Measurements from ENCODE around the gene LRRC32.

Gene LRRC32

GRCh38 chr11:76682106-76682505 is 11.6 kb upstream of the LRRC32 start:
- TF ChIP-seq ARNTL (CRISPR knock-in tag; IDR thresholded peaks at IDR 0.05; ENCODE audit: borderline replicate concordance, low read depth): no peak
- no peak for TF ChIP-seq GLIS3 (CRISPR knock-in tag; IDR thresholded peaks at IDR 0.05)
- no peak for TF ChIP-seq TOX (CRISPR knock-in tag; IDR thresholded peaks at IDR 0.05; ENCODE audit: borderline replicate concordance)
- TF ChIP-seq BACH2 (CRISPR knock-in tag; IDR thresholded peaks at IDR 0.05; ENCODE audit: borderline replicate concordance): no peak
- no peak for TF ChIP-seq ZC3H10 (CRISPR knock-in tag; IDR thresholded peaks at IDR 0.05)
- TF ChIP-seq ESRRG (CRISPR knock-in tag; IDR thresholded peaks at IDR 0.05): no peak
- TF ChIP-seq ZNF8 (CRISPR knock-in tag; IDR thresholded peaks at IDR 0.05): no peak
- TF ChIP-seq, protein P1, sequence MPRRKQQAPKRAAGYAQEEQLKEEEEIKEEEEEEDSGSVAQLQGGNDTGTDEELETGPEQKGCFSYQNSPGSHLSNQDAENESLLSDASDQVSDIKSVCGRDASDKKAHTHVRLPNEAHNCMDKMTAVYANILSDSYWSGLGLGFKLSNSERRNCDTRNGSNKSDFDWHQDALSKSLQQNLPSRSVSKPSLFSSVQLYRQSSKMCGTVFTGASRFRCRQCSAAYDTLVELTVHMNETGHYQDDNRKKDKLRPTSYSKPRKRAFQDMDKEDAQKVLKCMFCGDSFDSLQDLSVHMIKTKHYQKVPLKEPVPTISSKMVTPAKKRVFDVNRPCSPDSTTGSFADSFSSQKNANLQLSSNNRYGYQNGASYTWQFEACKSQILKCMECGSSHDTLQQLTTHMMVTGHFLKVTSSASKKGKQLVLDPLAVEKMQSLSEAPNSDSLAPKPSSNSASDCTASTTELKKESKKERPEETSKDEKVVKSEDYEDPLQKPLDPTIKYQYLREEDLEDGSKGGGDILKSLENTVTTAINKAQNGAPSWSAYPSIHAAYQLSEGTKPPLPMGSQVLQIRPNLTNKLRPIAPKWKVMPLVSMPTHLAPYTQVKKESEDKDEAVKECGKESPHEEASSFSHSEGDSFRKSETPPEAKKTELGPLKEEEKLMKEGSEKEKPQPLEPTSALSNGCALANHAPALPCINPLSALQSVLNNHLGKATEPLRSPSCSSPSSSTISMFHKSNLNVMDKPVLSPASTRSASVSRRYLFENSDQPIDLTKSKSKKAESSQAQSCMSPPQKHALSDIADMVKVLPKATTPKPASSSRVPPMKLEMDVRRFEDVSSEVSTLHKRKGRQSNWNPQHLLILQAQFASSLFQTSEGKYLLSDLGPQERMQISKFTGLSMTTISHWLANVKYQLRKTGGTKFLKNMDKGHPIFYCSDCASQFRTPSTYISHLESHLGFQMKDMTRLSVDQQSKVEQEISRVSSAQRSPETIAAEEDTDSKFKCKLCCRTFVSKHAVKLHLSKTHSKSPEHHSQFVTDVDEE (CRISPR knock-in tag; IDR thresholded peaks at IDR 0.05): no peak
- no peak for TF ChIP-seq SNAI2 (CRISPR knock-in tag; IDR thresholded peaks at IDR 0.05)
- no peak for TF ChIP-seq CREB5 (CRISPR knock-in tag; IDR thresholded peaks at IDR 0.05; ENCODE audit: low read depth)
- no peak for TF ChIP-seq ZNF70 (CRISPR knock-in tag; IDR thresholded peaks at IDR 0.05)
- ATAC-seq: no peak

GRCh38 chr11:76680518-76681425 is 10.2 kb upstream of the LRRC32 start:
- no peak for TF ChIP-seq GLIS3 (CRISPR knock-in tag; IDR thresholded peaks at IDR 0.05)
- no peak for TF ChIP-seq ZFP30 (CRISPR knock-in tag; IDR thresholded peaks at IDR 0.05)
- TF ChIP-seq ZFP3 (CRISPR knock-in tag; IDR thresholded peaks at IDR 0.05): no peak
- TF ChIP-seq POU6F1 (CRISPR knock-in tag; IDR thresholded peaks at IDR 0.05; ENCODE audit: borderline replicate concordance, low read depth): no peak
- no peak for TF ChIP-seq OSR1 (CRISPR knock-in tag; IDR thresholded peaks at IDR 0.05)
- no peak for TF ChIP-seq ARNTL (CRISPR knock-in tag; IDR thresholded peaks at IDR 0.05; ENCODE audit: borderline replicate concordance, low read depth)
- no peak for TF ChIP-seq CREB5 (CRISPR knock-in tag; IDR thresholded peaks at IDR 0.05; ENCODE audit: low read depth)
- TF ChIP-seq BACH2 (CRISPR knock-in tag; IDR thresholded peaks at IDR 0.05; ENCODE audit: borderline replicate concordance): no peak
- TF ChIP-seq ESRRG (CRISPR knock-in tag; IDR thresholded peaks at IDR 0.05): no peak
- no peak for TF ChIP-seq TOX (CRISPR knock-in tag; IDR thresholded peaks at IDR 0.05; ENCODE audit: borderline replicate concordance)
- no peak for TF ChIP-seq ZC3H10 (CRISPR knock-in tag; IDR thresholded peaks at IDR 0.05)
- TF ChIP-seq, protein P2, sequence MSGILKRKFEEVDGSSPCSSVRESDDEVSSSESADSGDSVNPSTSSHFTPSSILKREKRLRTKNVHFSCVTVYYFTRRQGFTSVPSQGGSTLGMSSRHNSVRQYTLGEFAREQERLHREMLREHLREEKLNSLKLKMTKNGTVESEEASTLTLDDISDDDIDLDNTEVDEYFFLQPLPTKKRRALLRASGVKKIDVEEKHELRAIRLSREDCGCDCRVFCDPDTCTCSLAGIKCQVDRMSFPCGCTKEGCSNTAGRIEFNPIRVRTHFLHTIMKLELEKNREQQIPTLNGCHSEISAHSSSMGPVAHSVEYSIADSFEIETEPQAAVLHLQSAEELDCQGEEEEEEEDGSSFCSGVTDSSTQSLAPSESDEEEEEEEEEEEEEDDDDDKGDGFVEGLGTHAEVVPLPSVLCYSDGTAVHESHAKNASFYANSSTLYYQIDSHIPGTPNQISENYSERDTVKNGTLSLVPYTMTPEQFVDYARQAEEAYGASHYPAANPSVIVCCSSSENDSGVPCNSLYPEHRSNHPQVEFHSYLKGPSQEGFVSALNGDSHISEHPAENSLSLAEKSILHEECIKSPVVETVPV (CRISPR knock-in tag; IDR thresholded peaks at IDR 0.05): no peak
- peak; percentile 96 for ATAC-seq

- no peak for ATAC-seq
Measured at GRCh38 chr11:76678321-76678720, 7.8 kb upstream of the LRRC32 start.

More at GRCh38 chr11:76678321-76678720, 7.8 kb upstream of the LRRC32 start:
- TF ChIP-seq ZFP30 (CRISPR knock-in tag; IDR thresholded peaks at IDR 0.05): no peak
- TF ChIP-seq ZFP3 (CRISPR knock-in tag; IDR thresholded peaks at IDR 0.05): no peak
- TF ChIP-seq CSDC2 (CRISPR knock-in tag; IDR thresholded peaks at IDR 0.05): no peak
- TF ChIP-seq PATZ1 (CRISPR knock-in tag; IDR thresholded peaks at IDR 0.05; ENCODE audit: borderline replicate concordance): no peak
- TF ChIP-seq TCF4 (CRISPR knock-in tag; IDR thresholded peaks at IDR 0.05; ENCODE audit: borderline replicate concordance): no peak
- no peak for TF ChIP-seq POU6F1 (CRISPR knock-in tag; IDR thresholded peaks at IDR 0.05; ENCODE audit: borderline replicate concordance, low read depth)
- TF ChIP-seq CREB5 (CRISPR knock-in tag; IDR thresholded peaks at IDR 0.05; ENCODE audit: low read depth): no peak
- no peak for TF ChIP-seq OSR1 (CRISPR knock-in tag; IDR thresholded peaks at IDR 0.05)

Data from SK-N-SH treated with all-trans-retinoic acid at 6 μM for 48 hours (cell line).